Uterus (tissue), 2 donors: ENCODE measurements around the gene RAVER2.

Source experiments
- POLR2A ChIP-seq, 2 donors: fragments of 450-650 bp; IDR thresholded peaks; one replicate each; pipeline ENCODE4 v1.6.1; 2016; ENCODE audit warnings: antibody characterized with exemption in 2 of 2, mild to moderate bottlenecking in 1 of 2, moderate library complexity in 1 of 2
- TF ChIP-seq, protein P1 (sequence below), 4 experiments: fragments of 200-600 bp in 2 of 4; fragments of 450-650 bp in 2 of 4; sonication (generic) in 2 of 4; IDR thresholded peaks; one replicate each; pipeline ENCODE4 v1.5.1; 2016 to 2019; ENCODE audit warnings: antibody characterized with exemption in 4 of 4, mild to moderate bottlenecking in 2 of 4, moderate library complexity in 1 of 4

DNA sequence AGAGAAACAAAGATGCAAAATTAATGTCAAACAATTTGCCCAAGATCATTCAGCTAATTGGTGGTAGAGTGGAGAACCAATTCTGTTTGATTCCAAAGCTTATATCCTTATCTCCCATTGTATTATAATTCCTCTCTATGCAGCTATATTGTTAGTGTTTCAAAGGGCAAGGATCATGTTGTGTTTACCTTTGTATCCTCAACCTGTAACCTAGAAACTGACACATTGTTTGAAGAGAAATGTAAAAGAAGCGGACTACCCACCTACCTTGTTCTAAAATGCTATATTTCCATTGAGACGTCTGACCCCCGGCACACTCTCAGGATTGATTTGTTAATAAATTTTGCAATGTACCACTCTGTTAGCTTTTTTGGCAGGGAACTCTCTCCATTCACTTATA lies 9.3 kb downstream of the RAVER2 start:
- TF ChIP-seq, protein P1, sequence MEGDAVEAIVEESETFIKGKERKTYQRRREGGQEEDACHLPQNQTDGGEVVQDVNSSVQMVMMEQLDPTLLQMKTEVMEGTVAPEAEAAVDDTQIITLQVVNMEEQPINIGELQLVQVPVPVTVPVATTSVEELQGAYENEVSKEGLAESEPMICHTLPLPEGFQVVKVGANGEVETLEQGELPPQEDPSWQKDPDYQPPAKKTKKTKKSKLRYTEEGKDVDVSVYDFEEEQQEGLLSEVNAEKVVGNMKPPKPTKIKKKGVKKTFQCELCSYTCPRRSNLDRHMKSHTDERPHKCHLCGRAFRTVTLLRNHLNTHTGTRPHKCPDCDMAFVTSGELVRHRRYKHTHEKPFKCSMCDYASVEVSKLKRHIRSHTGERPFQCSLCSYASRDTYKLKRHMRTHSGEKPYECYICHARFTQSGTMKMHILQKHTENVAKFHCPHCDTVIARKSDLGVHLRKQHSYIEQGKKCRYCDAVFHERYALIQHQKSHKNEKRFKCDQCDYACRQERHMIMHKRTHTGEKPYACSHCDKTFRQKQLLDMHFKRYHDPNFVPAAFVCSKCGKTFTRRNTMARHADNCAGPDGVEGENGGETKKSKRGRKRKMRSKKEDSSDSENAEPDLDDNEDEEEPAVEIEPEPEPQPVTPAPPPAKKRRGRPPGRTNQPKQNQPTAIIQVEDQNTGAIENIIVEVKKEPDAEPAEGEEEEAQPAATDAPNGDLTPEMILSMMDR (IDR thresholded peaks at IDR 0.05) = no peak
- TF ChIP-seq POLR2A (IDR thresholded peaks at IDR 0.05) = no peak
